NCI-H2171 (cell line): Measurements from ENCODE around the gene BNC2.
"Not testable (repeated sequence)": the region's sequence is repeated elsewhere in the genome, so short reads cannot be mapped to it uniquely, and the experiment has no call there.

Source experiments
- DNase-seq: peaks from one replicate; lab custom pipeline; 2025; lab: John Stamatoyannopoulos, UW

The BNC2 gene

DNA sequence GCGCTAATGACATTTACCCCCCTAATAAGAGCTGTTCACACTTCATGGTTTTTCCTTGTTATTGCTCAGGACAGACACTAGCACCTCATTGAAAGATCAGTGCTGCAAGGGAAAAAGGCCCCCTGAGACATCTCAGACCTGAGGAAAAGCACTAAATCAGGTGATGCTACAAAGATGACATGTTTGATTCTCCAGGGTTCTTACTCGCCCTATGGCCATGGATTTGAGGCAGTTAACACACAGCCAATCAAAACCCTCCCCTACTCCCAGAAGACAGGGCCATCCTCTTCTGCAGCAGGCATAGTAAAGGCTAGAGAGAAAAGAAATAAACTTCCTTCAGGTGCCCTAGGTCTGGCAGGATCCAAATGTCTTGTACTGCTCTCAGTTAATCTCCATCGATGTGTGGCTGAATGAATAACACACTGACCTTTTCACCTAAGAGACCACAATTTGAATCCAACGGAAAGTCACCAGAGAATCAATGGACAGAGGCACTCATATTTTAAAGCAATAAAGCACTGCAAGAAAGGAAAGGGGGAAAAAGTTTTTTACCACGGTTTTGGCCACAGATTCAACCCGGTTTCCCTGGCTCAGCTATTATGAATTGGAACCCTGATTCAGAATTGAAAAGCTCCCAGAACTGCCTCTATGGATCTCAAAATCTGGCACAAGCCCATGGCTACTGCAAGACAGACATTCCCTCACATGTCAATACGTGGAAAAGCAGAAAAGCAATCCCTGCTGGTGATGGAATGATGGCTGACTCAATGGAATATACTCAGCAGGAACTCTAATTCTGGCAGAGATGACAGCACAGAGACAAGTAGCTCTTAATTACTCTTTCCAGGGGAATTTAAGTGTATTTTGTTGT, 329.5 kb downstream of the BNC2 start:
- DNase-seq = no peak

DNA sequence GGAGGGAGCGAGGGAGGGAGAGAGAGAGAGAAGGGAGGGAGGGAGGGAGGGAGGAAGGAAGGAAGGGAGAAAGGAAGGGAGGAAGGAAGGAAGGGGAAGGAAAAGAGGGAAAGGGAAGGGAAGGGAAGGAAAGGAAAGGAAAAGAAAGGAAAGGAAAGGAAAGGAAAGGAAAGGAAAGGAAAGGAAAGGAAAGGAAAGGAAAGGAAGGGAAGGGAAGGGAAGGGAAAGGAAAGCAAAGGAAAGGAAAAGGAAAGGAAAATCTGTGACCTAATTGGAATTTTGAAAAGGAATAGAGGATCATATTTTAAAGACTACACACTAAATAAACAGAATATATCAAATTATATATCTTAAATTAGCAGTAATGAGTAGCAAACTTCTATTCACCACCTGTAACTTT, 330.8 kb downstream of the BNC2 start:
- not testable (repeated sequence) for DNase-seq

DNA sequence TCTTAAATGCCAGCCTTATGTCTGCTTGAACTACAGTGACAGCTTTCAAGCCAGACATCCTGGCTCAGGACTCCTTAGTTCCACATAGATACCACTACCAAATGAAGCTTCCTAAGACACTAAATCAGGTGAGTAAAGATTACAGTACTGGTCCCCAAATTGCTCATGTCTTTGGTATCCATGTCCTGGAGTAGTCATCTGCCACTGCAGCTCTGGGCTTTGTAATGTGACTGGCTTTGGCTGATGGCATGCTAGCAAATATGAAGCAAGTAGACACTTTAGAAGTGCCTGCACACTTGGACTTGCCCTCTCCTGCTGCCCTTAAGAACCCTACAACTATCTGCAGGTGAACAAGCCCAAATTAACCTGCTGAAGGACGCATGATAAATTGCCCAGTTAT, 334.9 kb downstream of the BNC2 start:
- DNase-seq = no peak

DNA sequence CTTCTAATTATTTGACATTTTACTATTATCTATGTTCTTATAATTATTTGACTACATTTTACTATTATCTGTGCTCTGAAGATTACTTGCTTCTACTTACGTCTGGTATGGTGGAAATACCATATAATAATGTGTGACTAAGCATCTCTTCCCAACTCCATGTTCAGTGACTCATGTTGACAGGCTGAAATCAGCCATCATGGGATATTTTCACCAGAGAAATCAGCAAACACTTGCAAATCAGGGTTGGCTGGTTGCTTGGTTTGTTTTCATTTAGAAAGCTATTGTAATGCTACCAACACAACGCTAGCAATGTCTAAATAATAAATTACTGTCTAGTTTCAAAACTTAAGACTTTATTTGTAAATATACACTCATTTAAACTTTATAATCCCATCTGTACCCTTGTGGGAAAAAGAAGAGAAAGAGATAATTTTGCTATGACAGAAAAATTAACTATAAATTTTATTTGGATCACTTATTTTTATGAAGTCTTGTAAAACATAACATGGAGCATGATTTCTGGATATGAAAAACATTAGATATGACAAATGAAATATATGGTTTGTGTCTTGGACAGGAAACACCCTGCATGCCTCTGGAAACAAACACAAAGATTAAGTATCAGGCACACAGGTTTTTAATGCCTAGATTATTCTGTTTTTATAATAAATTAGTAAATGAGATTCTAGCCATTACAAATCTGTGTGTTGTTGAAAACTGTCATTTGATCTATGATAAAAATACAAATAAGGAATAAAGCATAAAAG, 337.6 kb downstream of the BNC2 start:
- DNase-seq = no peak

DNA sequence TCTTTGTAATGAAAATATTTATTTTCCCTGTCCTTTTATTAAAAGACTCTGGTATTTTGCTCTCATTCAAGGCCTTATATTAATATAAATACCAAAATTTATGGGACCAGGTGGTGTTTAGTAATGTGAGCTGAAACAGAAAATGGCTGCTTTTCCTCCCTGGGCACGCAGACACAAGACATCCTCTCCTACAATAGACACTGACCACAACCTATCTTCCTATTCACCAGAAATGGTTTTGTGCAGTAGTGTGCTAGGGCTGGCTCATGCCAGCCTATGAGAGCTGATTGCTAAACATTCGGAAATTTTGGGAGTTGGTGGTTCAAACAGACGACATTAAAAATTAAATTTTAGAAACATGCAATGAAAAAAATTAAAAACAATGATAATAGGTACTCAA, 338.2 kb downstream of the BNC2 start:
- no peak for DNase-seq

DNA sequence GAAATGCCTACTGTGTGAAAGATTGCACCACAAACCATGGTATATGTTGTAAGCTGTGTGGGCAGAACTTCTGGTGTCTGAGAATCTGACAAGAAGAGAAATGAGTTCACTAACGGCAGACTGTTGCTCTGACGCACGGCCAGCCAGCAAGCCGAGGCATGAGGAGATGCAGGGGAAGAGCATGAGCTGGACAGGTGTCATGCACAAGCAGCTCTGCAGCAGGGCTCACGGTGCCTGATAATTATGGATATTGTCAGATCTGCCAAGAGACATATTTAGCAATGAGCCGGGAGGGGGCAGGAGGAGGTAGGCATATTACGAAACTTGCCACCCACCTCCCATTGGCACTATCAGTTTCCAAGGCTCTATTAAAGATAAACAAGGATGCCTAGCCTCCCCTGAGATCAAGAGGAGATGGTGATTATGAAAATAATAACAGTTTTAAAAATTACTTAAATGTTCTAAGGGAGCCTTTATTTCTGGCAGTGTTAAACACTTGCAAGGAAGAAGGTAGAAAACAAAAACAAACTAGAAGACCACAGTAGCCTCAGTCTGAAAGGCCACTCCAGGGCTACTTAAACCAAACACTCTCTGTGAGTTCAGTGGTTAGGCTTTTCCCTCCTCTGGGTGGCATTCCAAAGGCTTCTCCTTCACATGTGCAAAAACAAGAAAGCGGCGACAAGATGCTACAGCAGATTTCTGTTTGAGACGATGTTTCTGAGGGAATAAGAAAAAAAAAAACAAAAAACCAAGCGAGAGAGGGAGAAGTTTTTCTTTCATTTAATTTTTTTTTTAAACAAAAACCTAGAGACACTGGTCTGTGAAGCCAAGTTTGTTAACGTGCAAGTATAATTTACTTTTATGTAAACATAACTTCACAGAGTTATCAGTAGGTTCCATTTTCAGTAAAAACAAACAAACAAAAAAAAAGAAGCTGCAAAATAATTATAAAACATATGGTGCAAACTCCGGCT, 339.5 kb downstream of the BNC2 start:
- DNase-seq = peak; percentile 74

DNA sequence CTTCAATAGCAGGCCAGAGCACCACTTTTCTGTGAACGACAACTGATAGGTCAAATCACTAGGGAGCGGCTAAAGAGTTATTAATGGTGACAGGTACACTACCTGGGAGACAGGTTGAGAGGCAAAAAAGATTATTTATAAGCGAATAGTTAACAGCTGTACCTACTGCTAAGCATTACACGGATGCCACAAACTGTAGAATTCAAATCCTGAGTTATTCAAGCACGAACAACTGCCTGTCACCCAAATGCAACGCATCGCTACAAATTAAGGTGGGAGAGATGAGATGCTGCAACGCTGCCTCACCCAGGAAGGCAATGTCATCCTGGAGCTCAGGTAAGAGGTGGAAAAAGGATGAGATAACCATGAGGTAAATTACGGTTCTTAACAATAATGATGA, 342.9 kb downstream of the BNC2 start:
- no peak for DNase-seq

DNA sequence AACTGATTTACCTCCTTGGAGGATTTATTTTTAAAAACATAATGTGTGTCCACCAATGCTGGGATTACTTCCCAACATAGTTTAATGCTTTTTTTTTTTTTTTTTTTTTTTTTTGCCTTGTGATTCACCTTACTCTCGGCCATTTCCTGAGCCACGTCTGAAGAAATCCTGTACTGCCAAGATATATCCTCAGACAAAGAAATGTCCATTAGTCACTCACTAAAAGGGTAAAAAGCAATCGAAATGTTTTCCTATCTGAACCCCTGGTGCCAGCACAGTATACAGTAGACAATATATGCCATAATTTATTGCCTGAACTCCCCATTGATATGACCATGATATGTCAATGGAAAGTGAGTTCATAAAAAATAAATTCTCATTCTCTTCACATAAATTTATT, 344.1 kb downstream of the BNC2 start:
- no peak for DNase-seq

DNA sequence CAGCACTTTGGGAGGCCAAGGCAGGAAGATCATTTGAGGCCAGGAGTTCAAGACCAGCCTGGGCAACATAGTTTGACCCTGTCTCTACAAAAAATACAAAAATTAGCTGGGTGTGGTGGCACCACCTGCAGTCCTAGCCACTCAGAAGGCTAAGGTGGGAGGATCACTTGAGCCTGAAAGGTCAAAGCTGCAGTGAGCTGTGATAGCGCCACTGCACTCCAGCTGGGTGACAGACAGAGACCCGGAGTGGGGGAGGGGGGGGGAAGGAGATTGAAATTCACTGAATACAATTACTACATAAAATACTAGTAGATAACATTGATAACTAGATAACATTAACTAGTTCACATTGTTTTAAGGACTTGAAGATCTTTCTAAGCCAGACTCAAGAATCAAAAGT, 345.6 kb downstream of the BNC2 start:
- no peak for DNase-seq

DNA sequence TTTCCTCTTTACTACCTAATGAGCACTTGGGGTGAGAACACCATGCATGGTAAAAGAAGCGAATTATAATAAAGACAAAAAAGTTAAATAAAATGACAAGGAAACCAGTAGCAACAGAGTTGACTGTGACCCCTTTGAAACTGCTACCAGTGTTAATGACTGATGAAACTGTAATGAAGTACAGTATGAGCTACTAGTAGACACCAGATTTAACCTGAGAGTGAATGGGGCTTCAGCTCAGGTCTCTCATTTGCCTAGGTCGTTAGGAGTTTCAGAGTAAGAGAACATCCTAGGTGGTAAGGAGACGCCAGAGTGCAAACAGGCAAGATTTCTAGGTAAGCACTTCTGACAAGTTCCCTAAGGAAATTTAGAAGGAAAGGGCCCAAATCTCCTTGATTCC, 346.4 kb downstream of the BNC2 start:
- DNase-seq = no peak

DNA sequence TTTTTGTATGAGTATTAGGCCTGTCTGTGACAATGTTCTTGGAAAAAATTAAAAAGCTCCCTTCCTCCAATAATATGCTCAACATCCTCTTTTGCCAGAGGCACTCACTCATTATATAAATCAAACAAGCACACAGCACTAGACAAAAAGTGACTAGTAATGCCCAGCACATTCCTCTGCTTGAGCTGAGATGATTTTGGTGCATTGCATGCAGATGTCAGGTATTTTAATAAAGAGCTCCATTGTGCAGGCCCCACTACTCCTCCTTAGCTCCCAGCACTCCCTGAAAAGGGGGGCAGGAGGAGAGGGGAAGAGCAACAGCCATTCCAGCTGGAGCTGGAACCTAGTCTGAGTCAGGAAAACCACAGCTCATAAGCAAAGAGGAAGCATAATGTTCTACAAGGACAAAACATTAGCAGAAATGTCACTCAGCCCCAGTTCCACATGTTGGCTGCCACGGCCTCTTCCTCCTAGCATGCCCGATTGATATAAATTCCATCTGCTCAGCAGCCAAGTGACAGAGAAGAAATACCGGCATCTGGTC, 348.5 kb downstream of the BNC2 start:
- no peak for DNase-seq

DNA sequence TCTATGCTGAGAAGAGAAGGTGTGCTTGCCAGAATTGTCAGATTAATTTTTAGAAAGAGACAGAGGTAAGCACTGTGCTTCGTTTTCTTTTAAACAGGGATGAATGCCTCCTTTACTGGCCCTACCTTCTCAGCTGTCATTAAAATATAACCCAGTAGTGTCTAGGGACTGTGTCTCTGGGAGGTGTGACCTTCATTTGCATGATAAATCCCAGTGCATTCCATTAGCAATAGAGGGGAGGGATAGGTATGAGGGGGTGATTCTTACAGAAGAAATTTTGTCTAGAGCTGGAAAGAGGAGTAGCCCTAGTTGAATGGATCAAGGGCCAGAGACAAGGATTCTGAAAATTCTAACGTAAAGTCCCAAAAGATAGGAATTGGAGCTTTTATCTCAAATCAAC, 351.5 kb downstream of the BNC2 start:
- no peak for DNase-seq

DNA sequence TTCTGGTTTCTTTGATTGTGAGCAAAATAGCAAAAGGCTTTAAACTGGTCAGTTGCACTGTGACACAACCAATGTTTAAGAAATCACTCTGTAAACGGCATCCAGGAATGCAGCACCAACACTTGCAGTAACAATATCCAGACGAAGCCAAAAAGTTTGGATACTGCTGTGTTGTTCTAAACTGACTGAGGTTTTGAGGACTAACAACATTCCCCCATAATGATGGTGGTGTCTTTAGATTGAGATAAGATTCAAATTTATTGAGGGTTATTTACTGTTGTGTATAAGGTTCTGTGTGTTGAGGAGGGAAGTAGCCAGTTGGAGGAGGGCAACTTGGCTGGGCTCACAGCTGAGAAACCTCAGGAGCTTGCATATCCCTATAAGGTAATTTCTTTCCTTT, 353.6 kb downstream of the BNC2 start:
- no peak for DNase-seq

DNA sequence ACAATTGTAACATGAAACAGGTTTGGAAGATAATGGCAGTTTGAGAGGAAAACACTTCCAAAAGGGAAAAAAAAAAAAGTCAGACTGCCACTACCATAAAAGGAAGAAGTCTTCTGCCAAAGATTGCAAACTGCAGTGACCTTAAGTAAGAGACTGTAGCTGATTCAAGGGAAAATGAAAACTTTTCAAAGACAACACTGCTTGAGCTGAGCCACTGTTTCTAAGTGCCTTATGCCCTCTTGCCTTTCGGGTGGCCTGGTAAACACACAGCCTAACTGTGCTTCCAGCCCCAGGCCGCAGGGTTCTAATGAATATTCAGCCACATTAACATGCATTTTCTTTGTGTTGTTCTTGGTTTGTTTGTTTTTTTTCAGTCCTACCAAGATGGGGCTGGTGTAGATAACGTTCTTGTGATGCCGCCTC, 354.6 kb downstream of the BNC2 start:
- no peak for DNase-seq

DNA sequence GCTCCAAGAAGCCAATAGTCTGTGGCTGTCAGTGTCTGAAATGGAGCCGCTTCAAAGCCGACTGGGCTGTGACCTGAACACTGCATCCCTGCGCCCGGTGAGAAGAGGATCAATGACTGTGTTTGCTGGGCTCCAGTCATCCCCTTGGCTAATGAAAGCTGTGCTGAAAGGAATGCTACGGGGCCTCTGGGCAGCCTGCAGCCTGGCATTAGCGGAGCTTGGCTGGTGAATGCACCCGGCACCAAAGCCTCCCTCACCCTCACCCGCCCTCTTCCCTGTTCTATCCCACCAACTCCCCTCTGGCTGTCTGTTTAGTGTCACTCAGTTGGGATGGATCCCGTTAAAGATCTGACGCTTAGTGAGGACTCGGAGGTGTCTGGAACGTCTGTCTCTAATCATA, 355.3 kb downstream of the BNC2 start:
- no peak for DNase-seq

DNA sequence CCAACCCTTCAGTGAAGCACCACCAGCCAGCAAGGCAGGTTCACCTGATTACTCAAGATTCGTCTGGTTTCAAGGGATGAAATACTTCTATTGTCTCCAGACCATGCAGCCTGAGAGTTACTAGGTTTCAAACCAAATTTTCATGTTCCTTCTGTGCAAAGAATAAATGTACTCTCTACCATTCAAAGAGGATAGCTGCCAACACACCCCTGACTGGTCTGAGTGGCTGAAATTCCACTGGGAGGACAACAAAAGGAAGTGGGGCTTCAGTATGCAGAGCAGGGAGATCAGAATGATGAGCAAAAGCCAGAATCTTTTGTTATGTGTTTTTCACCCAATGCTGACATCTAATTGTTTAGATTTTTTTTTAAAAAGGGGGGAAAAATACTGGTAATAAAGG, 356.3 kb downstream of the BNC2 start:
- no peak for DNase-seq

DNA sequence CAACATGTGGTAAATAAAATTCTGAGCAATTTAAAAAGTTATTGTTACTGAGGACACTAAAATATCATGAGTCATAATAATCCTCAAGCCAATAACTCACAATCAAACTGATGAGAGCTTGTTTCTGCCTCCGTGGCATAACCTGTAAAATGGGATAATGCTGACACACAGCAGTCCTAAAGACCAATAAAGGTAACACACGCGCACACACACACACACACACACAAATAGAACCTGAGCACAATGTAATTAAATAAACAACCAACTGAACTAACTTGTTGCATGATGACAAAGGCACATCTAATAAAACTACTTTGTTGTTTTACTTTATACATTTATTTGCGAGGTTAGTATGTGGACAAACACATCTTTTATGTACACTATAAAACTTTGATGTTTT, 358.2 kb downstream of the BNC2 start:
- no peak for DNase-seq

DNA sequence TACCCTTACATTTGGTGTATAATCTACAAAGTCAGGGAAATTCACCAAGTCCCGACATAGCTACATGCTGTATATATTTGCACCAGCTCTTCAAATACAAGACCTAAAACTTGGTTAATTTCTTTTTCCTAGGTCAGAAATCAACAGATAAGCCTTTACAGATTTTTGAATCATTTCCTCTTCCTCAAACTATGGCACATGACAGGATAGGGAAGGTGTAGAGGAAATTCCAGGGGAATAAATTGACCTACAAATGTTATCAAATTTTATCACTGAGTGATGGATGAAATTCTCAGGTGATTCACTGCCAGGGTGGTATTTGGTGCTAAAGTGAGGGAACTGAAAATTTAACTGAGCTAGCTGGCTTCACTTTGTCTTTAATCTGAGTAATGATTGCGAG, 360.0 kb downstream of the BNC2 start:
- no peak for DNase-seq

DNA sequence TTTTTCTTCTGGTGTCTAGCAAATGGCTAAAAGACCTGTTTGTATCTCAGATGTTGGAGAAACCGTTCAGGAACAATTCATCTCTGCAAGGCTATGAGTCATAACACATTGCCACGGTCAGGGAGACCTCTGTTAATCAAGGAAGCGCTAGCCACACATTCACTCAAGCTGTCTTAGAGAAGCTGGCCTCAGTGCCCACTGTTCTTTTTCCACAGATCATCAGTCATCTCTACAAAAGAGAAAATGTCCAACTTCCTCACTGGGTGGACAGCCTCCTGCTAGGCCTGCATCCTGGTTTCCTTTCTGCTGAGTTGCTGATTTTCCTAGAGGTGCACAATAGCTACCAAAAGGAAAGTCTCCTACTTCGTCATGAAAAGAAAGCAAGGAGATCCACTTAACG, 360.5 kb downstream of the BNC2 start:
- DNase-seq = no peak

DNA sequence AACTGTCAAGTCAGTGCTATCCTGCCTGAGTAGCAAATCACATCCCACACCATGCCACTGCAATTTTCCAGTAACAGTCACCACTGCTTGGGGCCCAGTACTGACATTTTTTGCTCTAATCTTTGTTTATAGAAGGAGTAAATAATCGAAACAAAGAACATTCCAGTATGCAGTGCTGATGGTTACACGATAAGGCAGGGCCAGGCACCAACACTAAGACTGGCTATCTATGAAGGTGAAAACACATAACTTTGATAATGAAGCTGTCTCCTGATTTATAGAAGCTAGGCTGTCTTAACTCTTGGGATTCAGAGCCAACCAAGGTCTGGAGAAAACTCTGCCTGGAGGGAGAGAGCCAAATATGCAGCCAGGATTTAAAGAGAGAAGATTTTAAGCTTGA, 365.3 kb downstream of the BNC2 start:
- DNase-seq = no peak

DNA sequence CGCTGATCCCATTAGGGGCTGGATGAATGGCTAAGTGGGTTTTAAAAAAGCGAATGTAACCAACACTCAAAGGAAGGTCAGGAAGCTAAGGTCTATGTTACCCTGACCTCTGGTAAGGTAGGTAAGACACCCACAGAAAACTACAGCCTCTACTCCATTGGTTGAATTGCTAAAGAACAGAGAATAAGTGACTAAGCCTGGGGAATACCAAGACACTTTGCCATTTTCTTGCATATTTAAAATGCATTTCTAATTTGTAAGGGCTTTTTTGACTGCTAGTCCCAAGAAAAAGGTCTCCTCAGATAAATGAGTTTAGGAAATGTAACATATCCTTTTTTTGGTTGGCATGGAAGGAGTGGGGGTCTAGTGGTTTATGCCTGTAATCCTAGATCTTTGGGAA, 368.7 kb downstream of the BNC2 start:
- no peak for DNase-seq

DNA sequence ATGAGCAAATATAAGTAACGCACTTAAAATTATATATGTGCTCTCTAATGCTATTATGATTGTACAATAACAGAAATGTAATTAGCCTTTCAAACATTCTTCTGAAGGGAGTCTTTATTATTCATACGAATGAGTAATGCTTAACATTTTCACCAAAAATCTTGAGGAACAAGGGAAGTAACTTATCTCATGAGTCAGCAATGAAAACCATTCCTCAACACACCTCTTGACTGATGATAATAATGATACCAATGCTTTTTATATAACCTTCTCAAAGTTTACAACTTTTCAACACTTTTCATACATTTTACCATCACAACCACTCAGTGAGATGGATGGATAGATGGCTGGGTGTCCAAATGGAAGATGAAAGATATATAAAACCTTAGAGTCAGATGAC, 369.3 kb downstream of the BNC2 start:
- DNase-seq = no peak
